Adrenal gland (tissue), 5 donors: Measurements from ENCODE around the gene COL6A6.

Source experiments
- CTCF ChIP-seq, 6 experiments: fragments of 450-650 bp in 4 of 6; fragments of 200-600 bp in 2 of 6; sonication (generic) in 1 of 6; IDR thresholded peaks; 1 replicate in 5 of 6; 2 replicates in 1 of 6; pipeline versions ENCODE4 v1.5.1 to v1.8.0; 2016 to 2021; ENCODE audit warnings: antibody characterized with exemption in 6 of 6, mild to moderate bottlenecking in 2 of 6, moderate library complexity in 1 of 6
- POLR2A ChIP-seq, 2 donors: fragments of 450-650 bp; IDR thresholded peaks; one replicate each; pipeline ENCODE4 v1.6.1; 2017; ENCODE audit warnings: antibody characterized with exemption in 2 of 2, mild to moderate bottlenecking in 2 of 2, moderate library complexity in 1 of 2
- donor health status: DM: no; HTN: no; CAD: no.

- TF ChIP-seq CTCF (IDR thresholded peaks at IDR 0.05) (peak; percentile 37 to 59 (median 52)), POLR2A (IDR thresholded peaks at IDR 0.05) (no peak)
Observed at GRCh38 chr3:130539005-130539404, 22.0 kb downstream of the COL6A6 start.
